Dermis blood vessel endothelial cell (primary cell): ENCODE measurements around the gene CADM1. TPM values are rescaled to one million over a fixed set of nuclear protein-coding genes. Genes with fewer than 3 reads are reported as not detected.

Experiments
- DNase-seq: peaks from one replicate; pipeline ENCODE4 v3.0.0; 2010
- total RNA-seq: library from RNA; depleted of rRNA; stranded (reverse); fragments of >200 nt; gene quantifications from 2 replicates; pipeline ENCODE4 v1.2.3, GENCODE V29; 2014

The CADM1 gene
- total RNA-seq, 1 donor from 2014 or later, result 2.2 TPM

GRCh38 chr11:115144014-115144413 lies 360.2 kb downstream of the CADM1 start:
- no peak for DNase-seq

GRCh38 chr11:115141231-115142114 lies 362.7 kb downstream of the CADM1 start:
- no peak for DNase-seq

GRCh38 chr11:115135936-115136335 lies 368.3 kb downstream of the CADM1 start:
- no peak for DNase-seq

DNA sequence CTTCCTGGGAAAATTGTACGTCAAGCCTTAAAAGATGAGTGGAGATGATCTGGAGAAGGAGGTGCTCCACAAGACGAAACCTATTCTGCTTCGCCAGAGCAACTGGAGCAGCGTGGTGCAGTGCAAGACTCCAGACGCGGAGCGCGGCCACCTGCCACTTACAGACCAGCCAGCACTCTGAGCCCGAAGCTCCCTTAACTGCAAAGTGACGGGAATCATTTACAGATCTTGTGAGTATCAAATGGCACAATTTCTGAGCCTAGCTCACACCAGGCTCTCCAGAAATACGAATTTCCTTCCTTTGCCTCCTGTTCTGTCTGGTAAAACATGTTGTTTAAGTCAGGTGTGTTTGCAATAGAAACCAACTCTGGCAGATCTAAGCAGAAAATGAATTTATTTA lies 369.3 kb downstream of the CADM1 start:
- no peak for DNase-seq

DNA sequence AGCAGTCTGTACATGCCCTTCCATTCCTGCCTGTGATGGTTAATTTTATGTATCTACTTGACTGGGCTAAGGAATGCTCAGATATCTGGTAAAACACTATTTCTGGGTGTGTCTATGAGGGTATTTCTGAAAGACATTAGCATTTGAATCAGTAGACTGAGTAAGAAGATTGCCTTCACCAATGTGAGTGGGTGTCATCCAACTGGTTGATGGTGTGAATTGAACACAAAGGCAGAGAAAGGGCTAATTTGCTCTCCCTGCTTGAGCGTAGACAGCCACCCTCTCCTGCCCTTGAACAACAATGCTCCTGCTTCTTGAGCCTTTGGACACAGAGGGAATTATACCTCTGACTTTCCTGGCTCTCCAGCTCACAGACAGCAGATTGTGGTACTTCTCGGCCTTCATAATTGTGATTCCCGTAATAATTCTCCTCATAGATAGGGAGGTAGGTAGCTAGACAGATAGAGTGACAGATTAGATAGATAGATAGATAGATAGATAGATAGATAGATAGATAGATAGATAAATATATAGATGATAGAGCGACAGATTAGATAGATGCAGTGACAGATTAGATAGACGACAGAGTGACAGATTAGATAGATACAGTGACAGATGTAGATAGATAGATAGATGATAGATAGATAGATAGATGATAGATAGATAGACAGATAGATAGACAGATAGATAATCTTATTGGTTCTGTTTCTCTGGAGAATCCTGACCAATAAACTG lies 370.6 kb downstream of the CADM1 start:
- no peak for DNase-seq

DNA sequence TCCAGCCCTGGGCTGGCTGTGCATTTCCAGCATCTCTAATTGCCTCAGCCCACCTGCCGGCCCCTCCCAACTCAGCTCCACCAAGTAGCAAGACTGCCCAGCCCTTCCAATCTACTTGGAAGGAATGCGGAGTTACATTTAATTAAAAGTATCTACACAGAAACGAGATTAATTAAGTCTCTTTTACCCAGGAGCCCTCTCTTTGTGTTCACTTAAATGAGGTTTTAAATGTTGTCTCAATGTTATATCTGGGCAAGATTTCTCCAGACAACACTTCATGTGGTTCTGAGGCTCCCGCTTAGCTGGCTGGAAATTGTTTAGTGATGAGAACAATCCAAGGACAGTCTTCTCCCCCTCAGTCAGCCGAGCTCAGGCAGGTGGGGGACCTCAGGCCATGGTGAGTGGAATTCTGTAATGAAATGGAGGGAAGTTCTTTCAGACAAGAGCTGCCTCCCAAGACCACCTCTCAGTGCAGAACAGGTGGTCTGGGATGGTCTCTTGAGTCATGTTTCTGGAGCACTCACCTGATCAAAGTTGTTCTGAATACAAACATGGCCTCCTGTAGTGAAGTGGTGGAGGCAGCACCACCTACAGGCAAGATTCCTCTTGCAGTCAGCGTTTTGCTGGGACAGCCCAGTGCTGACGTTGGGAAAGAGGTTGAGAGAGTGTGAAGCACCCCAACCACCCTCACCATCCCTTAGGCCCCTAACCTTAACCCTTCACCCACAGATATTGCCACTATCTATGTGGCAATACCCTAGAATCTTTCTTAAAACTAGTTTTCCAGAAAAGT lies 371.6 kb downstream of the CADM1 start:
- no peak for DNase-seq

DNA sequence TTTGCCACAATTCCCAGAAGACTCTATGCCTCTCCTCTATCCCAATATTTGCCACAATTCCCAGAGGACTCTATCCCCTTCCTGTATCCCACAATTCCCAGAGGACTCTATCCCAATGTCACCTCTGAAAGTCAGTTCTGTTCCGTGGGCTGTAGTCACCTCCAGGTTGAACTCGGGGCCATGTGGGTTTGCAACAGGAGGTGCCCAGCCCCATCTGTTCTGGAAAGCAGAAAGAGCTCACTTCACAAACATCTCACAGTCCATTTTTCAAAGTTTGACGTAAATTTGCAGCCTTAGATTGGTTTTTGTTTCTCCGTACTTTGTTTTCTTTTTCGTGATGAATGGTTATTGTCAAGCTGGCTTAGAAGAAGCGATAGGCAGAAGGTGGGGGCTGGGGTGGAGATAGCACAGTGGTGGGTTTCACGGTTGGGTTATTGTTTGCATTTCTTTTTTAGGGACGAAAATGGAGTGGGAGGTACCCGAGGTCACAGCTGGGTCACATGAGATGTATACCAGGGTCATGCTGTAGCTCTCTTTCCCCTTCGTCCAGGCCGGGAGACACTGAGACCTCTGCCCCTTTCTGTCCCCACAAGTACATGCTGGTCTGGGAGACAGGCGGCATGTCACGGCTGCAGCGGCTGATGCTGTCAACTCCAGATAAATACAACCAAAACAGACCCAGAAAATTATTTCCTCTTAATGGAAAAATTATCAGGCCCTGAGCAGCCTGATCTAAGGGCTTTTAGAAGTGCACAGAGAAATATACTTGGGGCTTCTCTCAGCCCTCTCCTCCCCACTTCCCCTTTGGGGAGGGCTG lies 374.5 kb downstream of the CADM1 start:
- DNase-seq, result no peak

- no peak for DNase-seq
These were observed 376.0 kb downstream of the CADM1 start for GRCh38 chr11:115128226-115128625.

- DNase-seq, result no peak
These were observed 376.4 kb downstream of the CADM1 start for GRCh38 chr11:115127790-115128189.

GRCh38 chr11:115126515-115127208 lies 377.6 kb downstream of the CADM1 start:
- DNase-seq, result no peak

- no peak for DNase-seq
These were observed 378.1 kb downstream of the CADM1 start for GRCh38 chr11:115126092-115126491.

DNA sequence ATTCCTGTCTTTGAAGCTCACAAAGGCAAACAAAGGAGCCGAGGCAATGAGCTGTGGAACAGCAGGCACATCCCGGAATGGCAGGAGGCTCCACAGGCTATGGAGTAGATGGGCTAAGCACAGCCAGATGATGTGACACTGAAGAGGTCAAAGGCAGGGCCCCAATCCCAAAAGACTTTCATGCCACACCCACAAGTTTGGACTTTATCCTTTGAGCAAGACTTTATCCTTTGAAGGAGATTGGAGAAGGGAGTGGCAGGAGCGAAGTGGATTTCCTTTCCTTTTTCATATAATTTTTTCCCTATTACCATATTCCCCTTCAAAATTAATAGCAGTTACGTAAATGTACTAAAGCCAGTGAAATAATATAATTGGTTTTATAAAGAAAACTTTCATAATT lies 379.4 kb downstream of the CADM1 start:
- no peak for DNase-seq

DNA sequence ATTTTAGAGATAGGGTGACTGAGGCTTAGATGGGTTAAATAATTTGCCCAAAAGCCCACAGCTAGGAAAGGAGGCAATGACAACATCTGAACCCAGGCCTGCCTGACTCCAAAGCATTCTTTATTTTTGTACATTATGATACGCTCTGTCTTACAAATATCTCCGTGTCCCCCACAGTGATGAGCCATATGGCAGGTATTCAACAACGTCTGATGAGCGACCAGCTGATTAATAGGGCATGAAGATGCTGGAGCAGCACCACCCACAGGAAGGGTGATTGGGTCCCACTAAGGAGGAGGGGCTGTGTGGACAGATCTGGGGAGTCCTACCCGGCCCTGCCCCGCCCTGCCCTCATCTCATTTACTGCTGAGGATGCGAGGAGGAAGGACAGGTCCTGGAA lies 380.6 kb downstream of the CADM1 start:
- no peak for DNase-seq

DNA sequence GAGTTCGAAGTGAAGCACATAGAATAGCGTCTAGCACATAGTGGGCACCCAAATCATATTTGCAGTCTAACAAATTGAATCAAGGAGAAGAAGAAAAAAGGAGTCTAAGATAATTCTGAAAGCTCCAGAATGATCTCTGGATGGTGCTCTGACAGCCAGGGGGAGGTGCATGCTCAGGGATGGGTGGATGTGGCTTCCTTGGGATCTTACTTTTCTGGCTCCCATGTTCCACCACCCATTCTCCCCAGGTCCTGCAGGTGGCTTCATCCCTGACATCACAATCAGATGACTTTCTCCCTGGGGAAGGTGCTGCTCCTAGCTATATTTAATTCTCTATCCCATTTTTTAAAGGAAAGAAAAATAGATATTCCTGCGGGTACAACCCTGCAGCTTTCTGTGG lies 381.9 kb downstream of the CADM1 start:
- DNase-seq, result no peak
